GM23248 (cell line): ENCODE data around the gene UBN1.

Experiments
- EZH2 ChIP-seq: fragments of 200-600 bp; sonication (generic); IDR thresholded peaks from 2 replicates; pipeline ENCODE4 v1.6.1; 2018; ENCODE audit warnings: antibody characterized with exemption, mild to moderate bottlenecking; ENCODE audit not compliant: insufficient read depth, poor library complexity, severe bottlenecking
- EZH2phosphoT487 ChIP-seq: fragments of 200-600 bp; sonication (generic); IDR thresholded peaks from 2 replicates; pipeline ENCODE4 v1.6.1; 2018; ENCODE audit warnings: antibody characterized with exemption, moderate library complexity, mild to moderate bottlenecking, low read depth; ENCODE audit not compliant: insufficient read depth

DNA sequence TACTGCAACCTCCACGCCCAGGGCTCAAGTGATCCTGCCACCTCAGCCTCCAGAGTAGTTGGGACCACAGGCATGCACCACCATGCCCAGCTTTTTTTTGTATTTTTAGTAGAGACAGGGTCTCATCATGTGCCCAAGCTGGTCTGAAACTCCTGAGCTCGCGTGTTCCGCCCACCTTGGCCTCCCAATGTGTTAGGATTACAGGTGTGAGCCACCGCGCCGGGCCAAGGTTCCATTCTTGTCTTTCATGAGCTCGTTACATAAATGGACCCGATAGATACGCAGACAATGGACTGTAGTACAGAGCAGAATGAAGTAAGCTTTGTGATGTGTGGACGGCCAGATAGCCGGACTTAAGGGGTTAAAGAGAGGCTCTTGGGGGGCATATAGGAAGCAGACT is 19.3 kb downstream of the UBN1 start:
- TF ChIP-seq EZH2: no peak
- TF ChIP-seq EZH2phosphoT487: no peak
